ENCODE data around the gene LINS1. TPM values are rescaled to one million over a fixed set of nuclear protein-coding genes. Genes with fewer than 3 reads are reported as not detected.
A peak's percentile ranks its signal among the peaks of the same experiment; 100 is the strongest.

The LINS1 gene
- total and polyA plus RNA-seq, 2 donors from 2014 or later: 8.8 to 20.6 TPM

GRCh38 chr15:100588638-100589242 lies 13.2 kb downstream of the LINS1 start:
- DNase-seq: peak in 2 of 5 donors; percentile 19 to 33
- Histone ChIP-seq H3K9me3 (ENCODE audit: control insufficient read depth in 2 of 3, insufficient read depth in 1 of 3, low read length in 3 of 3) (peaks cover 0 to 15% (median 0%) of the 10 kb centered on the region in 3 donors), H3K27ac (ENCODE audit: low read depth in 2 of 2, low read length in 2 of 2) (no peak overlapping the region), H3K4me3 (ENCODE audit: low read length in 3 of 3) (no peak overlapping the region), H3K27me3 (ENCODE audit: control insufficient read depth, insufficient read depth, low read length) (no peaks in the 10 kb centered on the region), H3K36me3 (ENCODE audit: control insufficient read depth in 2 of 3, insufficient read depth in 3 of 3, low read length in 3 of 3) (no peaks in the 10 kb centered on the region), H3K4me1 (ENCODE audit: control insufficient read depth in 2 of 3, insufficient read depth in 2 of 3, low read depth in 1 of 3, low read length in 3 of 3) (no peaks in the 10 kb centered on the region), H3K9ac (ENCODE audit: low read length in 3 of 3) (no peak overlapping the region)
- TF ChIP-seq, protein P1, sequence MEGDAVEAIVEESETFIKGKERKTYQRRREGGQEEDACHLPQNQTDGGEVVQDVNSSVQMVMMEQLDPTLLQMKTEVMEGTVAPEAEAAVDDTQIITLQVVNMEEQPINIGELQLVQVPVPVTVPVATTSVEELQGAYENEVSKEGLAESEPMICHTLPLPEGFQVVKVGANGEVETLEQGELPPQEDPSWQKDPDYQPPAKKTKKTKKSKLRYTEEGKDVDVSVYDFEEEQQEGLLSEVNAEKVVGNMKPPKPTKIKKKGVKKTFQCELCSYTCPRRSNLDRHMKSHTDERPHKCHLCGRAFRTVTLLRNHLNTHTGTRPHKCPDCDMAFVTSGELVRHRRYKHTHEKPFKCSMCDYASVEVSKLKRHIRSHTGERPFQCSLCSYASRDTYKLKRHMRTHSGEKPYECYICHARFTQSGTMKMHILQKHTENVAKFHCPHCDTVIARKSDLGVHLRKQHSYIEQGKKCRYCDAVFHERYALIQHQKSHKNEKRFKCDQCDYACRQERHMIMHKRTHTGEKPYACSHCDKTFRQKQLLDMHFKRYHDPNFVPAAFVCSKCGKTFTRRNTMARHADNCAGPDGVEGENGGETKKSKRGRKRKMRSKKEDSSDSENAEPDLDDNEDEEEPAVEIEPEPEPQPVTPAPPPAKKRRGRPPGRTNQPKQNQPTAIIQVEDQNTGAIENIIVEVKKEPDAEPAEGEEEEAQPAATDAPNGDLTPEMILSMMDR (IDR thresholded peaks at IDR 0.05; ENCODE audit: borderline replicate concordance, extremely low read depth, insufficient read depth): no peak
- FAIRE-seq: no peak
- intact Hi-C loops (cut with DNase I): no loop called here

DNA sequence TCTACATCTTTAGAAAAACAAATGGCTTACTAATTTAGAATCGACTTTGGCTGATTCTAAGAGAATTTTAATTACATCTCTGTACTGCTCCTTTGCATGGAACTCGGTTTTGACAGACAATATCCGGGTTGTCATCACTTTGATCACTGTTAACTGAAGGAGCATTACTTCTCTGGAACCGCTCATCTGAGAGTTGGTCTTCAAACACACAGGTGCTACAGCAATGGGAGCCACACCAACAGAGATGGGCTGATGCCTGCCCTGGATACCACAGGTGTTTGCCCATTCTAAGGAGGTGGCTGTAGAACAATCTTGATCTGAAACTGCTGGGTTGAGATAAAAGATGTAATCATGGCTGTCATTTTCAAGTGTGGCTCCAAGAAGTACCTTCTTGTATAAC lies 21.6 kb downstream of the LINS1 start:
- H3K36me3 ChIP-seq (ENCODE audit: control insufficient read depth in 2 of 3, insufficient read depth in 3 of 3, low read length in 3 of 3): no peaks in the 10 kb centered on the region
- intact Hi-C loops (cut with DNase I): no loop called here
- no peak overlapping the region for H3K27ac ChIP-seq (ENCODE audit: low read depth in 2 of 2, low read length in 2 of 2)
- no peaks in the 10 kb centered on the region for H3K4me1 ChIP-seq (ENCODE audit: control insufficient read depth in 2 of 3, insufficient read depth in 2 of 3, low read depth in 1 of 3, low read length in 3 of 3)
- H3K9ac ChIP-seq (ENCODE audit: low read length in 3 of 3): no peak overlapping the region
- H3K27me3 ChIP-seq (ENCODE audit: control insufficient read depth, insufficient read depth, low read length): no peaks in the 10 kb centered on the region
- TF ChIP-seq, protein P1 (IDR thresholded peaks at IDR 0.05; ENCODE audit: borderline replicate concordance, extremely low read depth, insufficient read depth): no peak
- no peaks in the 10 kb centered on the region for H3K9me3 ChIP-seq (ENCODE audit: control insufficient read depth in 2 of 3, insufficient read depth in 1 of 3, low read length in 3 of 3)
- FAIRE-seq (no peak), DNase-seq (no peak)
- no peak overlapping the region for H3K4me3 ChIP-seq (ENCODE audit: low read length in 3 of 3)

- no peak for DNase-seq
- Histone ChIP-seq H3K4me1 (ENCODE audit: control insufficient read depth in 2 of 3, insufficient read depth in 2 of 3, low read depth in 1 of 3, low read length in 3 of 3) (no peaks in the 10 kb centered on the region), H3K27me3 (ENCODE audit: control insufficient read depth, insufficient read depth, low read length) (no peaks in the 10 kb centered on the region), H3K9me3 (ENCODE audit: control insufficient read depth in 2 of 3, insufficient read depth in 1 of 3, low read length in 3 of 3) (no peaks in the 10 kb centered on the region), H3K27ac (ENCODE audit: low read depth in 2 of 2, low read length in 2 of 2) (no peak overlapping the region), H3K4me3 (ENCODE audit: low read length in 3 of 3) (no peak overlapping the region), H3K36me3 (ENCODE audit: control insufficient read depth in 2 of 3, insufficient read depth in 3 of 3, low read length in 3 of 3) (peaks cover 0 to 18% (median 5%) of the 10 kb centered on the region in 3 donors), H3K9ac (ENCODE audit: low read length in 3 of 3) (no peak overlapping the region)
- no peak for FAIRE-seq
- intact Hi-C loops (cut with DNase I): no loop called here
- TF ChIP-seq, protein P1 (IDR thresholded peaks at IDR 0.05; ENCODE audit: borderline replicate concordance, extremely low read depth, insufficient read depth): no peak
Measured at GRCh38 chr15:100573526-100573925, 28.5 kb downstream of the LINS1 start.

All from kidney (tissue), 14 donors.